ENCODE measurements around the gene CCDC167.

The CCDC167 gene

GRCh38 chr6:37492991-37493660 is 6.6 kb downstream of the CCDC167 start:
- no peak overlapping the region for H3K27ac Mint-ChIP-seq
- no peaks in the 10 kb centered on the region for H3K9me3 Mint-ChIP-seq
- peaks cover 40% of the 10 kb centered on the region for H3K27me3 Mint-ChIP-seq (ENCODE audit: low read depth, poor library complexity)
- peaks cover 6% of the 10 kb centered on the region for H3K36me3 Mint-ChIP-seq (ENCODE audit: low read depth)
- TF ChIP-seq, protein P1, sequence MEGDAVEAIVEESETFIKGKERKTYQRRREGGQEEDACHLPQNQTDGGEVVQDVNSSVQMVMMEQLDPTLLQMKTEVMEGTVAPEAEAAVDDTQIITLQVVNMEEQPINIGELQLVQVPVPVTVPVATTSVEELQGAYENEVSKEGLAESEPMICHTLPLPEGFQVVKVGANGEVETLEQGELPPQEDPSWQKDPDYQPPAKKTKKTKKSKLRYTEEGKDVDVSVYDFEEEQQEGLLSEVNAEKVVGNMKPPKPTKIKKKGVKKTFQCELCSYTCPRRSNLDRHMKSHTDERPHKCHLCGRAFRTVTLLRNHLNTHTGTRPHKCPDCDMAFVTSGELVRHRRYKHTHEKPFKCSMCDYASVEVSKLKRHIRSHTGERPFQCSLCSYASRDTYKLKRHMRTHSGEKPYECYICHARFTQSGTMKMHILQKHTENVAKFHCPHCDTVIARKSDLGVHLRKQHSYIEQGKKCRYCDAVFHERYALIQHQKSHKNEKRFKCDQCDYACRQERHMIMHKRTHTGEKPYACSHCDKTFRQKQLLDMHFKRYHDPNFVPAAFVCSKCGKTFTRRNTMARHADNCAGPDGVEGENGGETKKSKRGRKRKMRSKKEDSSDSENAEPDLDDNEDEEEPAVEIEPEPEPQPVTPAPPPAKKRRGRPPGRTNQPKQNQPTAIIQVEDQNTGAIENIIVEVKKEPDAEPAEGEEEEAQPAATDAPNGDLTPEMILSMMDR (IDR thresholded peaks at IDR 0.05): no peak
- no peak for DNase-seq
- H3K4me1 Mint-ChIP-seq: peaks cover 43% of the 10 kb centered on the region
- no peak overlapping the region for H3K4me3 Mint-ChIP-seq

- no peak overlapping the region for H3K27ac Mint-ChIP-seq
- H3K4me1 Mint-ChIP-seq: peaks cover 48% of the 10 kb centered on the region
- DNase-seq: no peak
- TF ChIP-seq, protein P1 (IDR thresholded peaks at IDR 0.05): no peak
- H3K36me3 Mint-ChIP-seq (ENCODE audit: low read depth): peaks cover 10% of the 10 kb centered on the region
- H3K4me3 Mint-ChIP-seq: no peak overlapping the region
- no peaks in the 10 kb centered on the region for H3K9me3 Mint-ChIP-seq
- H3K27me3 Mint-ChIP-seq (ENCODE audit: low read depth, poor library complexity): peaks cover 47% of the 10 kb centered on the region
Measured at GRCh38 chr6:37492236-37492972, 7.3 kb downstream of the CCDC167 start.

DNA sequence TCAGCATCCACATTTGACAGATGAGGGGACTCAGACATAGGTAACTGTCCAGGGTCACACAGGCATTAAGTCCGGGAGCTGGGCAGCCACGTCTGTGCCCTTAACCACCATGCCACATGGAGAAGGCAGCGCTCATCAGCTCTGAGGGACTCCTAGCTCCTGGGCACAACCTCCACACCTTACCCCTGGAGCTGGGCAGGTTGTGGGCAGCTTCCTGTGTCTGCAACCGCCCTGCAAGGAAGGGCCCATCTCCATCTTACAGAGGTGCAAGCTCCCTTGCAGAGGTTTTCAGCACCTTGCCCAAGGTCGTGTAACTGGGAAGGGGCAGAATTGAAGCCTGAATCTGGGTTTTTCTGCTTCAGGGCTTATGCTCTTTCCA is 7.9 kb downstream of the CCDC167 start:
- Mint-ChIP-seq H3K27ac (no peak overlapping the region), H3K9me3 (no peaks in the 10 kb centered on the region), H3K27me3 (ENCODE audit: low read depth, poor library complexity) (peaks cover 47% of the 10 kb centered on the region), H3K4me3 (no peak overlapping the region), H3K36me3 (ENCODE audit: low read depth) (peaks cover 10% of the 10 kb centered on the region), H3K4me1 (peaks cover 53% of the 10 kb centered on the region)
- TF ChIP-seq, protein P1 (IDR thresholded peaks at IDR 0.05): no peak
- DNase-seq: no peak

GRCh38 chr6:37491171-37491829 is 8.4 kb downstream of the CCDC167 start:
- Mint-ChIP-seq H3K9me3 (no peaks in the 10 kb centered on the region), H3K27ac (no peak overlapping the region), H3K4me1 (peaks cover 53% of the 10 kb centered on the region), H3K36me3 (ENCODE audit: low read depth) (peaks cover 10% of the 10 kb centered on the region), H3K27me3 (ENCODE audit: low read depth, poor library complexity) (peaks cover 47% of the 10 kb centered on the region), H3K4me3 (no peak overlapping the region)
- TF ChIP-seq, protein P1 (IDR thresholded peaks at IDR 0.05): no peak
- no peak for DNase-seq

- no peak overlapping the region for H3K27ac Mint-ChIP-seq
- TF ChIP-seq, protein P1 (IDR thresholded peaks at IDR 0.05): no peak
- no peak overlapping the region for H3K4me3 Mint-ChIP-seq
- no peaks in the 10 kb centered on the region for H3K9me3 Mint-ChIP-seq
- no peak for DNase-seq
- peaks cover 10% of the 10 kb centered on the region for H3K36me3 Mint-ChIP-seq (ENCODE audit: low read depth)
- H3K4me1 Mint-ChIP-seq: peaks cover 53% of the 10 kb centered on the region
- peaks cover 53% of the 10 kb centered on the region for H3K27me3 Mint-ChIP-seq (ENCODE audit: low read depth, poor library complexity)
Measured at GRCh38 chr6:37490536-37491170, 9.0 kb downstream of the CCDC167 start.

Measured in nephron progenitor cell (in vitro differentiated cells).